VCaP (cell line): ENCODE results near the gene SDR42E1.

ENCODE experiments used
- H3K27ac ChIP-seq: fragments of 450-650 bp; 2 replicates; pipeline ENCODE4 v1.5.1; 2017
- TF ChIP-seq, protein P1 (sequence below): fragments of 450-650 bp; conservative IDR thresholded peaks from 2 replicates; pipeline ENCODE4 v1.5.1; 2017; ENCODE audit warnings: mild to moderate bottlenecking, moderate library complexity

Gene SDR42E1

DNA sequence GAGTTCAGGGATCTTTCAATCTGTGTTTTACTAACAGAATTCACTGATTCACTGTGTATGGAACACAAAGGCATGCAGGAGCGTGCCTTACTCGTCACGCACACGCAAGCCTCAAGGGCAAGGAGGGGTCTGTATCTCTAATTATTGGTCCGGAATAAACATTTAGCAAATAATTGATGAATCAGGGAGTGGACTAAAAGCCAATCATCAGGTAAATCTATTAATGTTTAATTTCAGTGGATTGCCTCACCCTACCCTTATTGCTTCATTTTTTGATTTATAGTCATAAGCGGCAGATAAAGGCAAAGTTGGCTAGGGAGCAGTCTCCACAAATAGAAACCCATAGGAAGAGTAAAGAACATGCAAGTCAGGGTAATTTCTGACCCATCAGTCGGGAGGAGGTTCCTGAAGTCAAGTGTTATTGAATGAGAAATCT is 16.4 kb upstream of the SDR42E1 start:
- TF ChIP-seq, protein P1, sequence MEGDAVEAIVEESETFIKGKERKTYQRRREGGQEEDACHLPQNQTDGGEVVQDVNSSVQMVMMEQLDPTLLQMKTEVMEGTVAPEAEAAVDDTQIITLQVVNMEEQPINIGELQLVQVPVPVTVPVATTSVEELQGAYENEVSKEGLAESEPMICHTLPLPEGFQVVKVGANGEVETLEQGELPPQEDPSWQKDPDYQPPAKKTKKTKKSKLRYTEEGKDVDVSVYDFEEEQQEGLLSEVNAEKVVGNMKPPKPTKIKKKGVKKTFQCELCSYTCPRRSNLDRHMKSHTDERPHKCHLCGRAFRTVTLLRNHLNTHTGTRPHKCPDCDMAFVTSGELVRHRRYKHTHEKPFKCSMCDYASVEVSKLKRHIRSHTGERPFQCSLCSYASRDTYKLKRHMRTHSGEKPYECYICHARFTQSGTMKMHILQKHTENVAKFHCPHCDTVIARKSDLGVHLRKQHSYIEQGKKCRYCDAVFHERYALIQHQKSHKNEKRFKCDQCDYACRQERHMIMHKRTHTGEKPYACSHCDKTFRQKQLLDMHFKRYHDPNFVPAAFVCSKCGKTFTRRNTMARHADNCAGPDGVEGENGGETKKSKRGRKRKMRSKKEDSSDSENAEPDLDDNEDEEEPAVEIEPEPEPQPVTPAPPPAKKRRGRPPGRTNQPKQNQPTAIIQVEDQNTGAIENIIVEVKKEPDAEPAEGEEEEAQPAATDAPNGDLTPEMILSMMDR = no peak

DNA sequence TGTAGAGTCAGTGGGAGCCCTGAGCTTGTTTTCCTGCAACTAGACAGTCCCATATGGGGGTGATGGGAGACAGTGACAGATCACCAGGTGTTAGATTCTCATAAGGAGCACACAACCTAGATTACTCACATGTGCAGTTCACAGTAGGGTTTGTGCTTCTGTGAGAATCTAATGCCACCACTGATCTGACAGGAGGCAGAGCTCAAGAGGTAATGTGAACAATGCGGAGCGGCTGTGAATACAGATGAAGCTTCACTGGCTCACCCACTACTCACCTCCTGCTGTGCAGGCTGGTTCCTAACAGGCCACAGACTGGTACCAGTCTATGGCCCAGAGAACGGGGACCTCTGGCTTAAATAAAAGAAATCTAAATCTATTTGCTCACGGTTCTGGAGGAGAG is 13.6 kb upstream of the SDR42E1 start:
- TF ChIP-seq, protein P1 = no peak
- H3K27ac ChIP-seq = no peak overlapping the region

More for the DNA sequence above, 16.4 kb upstream of the SDR42E1 start:
- no peak overlapping the region for H3K27ac ChIP-seq

DNA sequence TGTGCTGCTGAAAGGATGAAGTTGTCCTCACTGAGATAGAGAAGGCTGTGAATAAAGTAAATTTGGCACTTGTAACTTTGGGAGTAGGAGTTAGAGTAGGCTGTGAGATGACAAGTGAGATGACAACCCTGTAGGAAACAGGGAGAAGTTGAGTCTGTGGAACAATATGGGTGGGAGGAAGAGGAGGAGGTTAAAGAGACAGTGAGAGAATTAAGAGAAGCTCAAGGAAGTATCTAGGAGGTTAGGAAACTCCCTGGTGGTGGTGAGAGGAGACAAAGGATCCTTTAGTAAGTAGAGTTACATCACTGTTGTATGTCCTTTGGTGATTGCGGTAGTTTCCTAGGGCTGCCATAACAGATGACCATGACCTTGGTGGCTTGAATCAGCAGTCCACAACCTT is 13.0 kb upstream of the SDR42E1 start:
- TF ChIP-seq, protein P1 = no peak
- no peak overlapping the region for H3K27ac ChIP-seq

DNA sequence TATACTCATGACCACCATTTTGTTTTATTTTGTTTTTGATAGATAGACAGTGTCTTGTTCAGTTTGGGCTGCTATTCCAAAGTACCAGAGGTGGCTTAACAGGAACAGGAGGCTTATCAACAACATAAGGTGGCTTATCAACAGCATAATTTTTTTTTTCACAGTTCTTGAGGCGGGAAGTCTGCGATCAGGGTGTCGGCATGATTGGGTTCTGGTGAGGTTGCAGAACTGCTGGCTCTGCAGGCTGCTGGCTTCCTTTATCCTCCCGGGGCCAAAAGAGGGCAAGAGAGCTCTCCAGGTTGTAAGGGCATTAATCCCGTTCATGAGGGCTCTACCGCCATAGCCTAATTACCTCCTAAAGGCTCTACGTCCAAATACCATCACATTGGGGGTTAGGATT is 11.9 kb upstream of the SDR42E1 start:
- no peak overlapping the region for H3K27ac ChIP-seq
- TF ChIP-seq, protein P1 = no peak

DNA sequence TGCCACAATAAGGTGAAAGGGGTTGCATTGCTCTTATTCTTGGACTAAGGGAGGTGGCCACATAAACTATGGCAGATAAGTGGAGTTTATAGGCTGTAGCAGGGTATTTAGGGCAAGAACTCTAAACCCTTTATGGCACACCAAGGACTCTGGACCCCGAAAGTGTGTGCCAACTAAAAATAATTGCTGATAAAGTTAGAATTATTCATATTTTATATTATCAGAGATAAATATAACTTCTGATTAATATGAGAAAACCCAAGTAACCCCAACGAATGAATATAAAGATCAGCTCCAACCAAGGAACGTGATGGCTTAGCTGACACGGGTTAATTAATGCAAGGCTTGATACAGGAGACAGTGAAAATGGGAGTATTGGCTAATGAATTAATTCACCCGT is 8.8 kb upstream of the SDR42E1 start:
- TF ChIP-seq, protein P1 = no peak

DNA sequence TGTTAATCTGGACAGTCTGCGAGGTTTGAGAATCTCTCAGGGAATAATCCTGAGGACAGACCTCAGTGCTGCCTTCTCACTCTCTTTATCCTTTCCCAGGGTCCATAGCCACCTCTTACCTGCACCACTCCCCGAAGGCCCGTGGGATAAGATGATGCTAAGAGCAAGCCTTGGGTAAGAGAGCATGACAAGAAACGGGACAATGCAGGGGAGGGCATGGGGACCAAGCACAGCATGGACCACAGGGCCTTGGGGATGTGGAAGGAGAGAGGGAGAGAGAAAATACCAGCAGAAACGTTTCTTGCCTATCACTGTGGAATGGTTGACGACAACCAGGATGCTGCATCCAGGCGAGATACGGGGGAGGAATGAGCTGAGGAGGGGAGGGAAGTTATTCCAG is 8.3 kb upstream of the SDR42E1 start:
- no peak overlapping the region for H3K27ac ChIP-seq
- TF ChIP-seq, protein P1 = no peak

More for the DNA sequence above, 8.8 kb upstream of the SDR42E1 start:
- H3K27ac ChIP-seq = no peak overlapping the region

DNA sequence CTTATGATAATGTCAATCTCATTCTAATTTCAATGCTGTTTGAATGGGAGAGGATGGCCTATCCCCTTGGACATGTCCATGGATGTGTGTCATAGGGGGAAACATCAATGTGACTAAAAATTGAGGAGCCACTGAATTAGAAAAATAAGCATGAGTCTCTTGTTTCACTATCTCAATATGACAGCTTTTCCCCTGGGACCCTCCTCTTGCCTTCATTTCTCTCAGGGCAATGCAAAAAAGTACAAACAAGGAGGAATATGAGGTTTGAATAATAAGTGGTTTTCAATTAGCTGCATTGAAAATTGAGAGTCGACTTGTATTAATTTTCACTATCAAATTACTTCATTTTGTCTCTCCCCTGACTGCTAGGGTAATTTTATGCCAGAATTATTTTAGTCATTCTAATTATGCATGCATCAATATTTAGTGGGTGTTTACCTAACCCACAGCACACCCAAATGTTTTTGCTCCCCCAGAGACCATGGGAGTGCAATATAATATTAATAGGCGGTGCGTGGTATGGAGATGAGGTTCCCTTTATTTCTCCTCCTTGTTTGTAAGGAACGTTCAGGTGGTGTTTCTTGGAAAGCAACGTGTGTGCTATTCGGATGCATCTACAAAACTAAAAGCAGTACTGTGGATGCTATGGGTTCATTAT is 6.8 kb upstream of the SDR42E1 start:
- TF ChIP-seq, protein P1 = no peak
- H3K27ac ChIP-seq = no peak overlapping the region
